Measurements from ENCODE around the gene ZSCAN21. TPM values are rescaled to one million over a fixed set of nuclear protein-coding genes. Genes with fewer than 3 reads are reported as not detected.

ZSCAN21 gene
- total and polyA plus RNA-seq, 2 experiments from 2014 or later: 3.4 to 8.2 TPM

GRCh38 chr7:100017875-100018274 lies 31.7 kb upstream of the ZSCAN21 start:
- H4K20me1 ChIP-seq (ENCODE audit: insufficient read depth): no peaks in the 10 kb centered on the region
- H3K27ac ChIP-seq: no peak overlapping the region
- peak overlapping the region; percentile 99; the same call in 1 of the 2 replicates for H3K9ac ChIP-seq
- H3K4me2 ChIP-seq (ENCODE audit: unreplicated experiment): peak overlapping the region; percentile 93
- H2AFZ ChIP-seq: no peak overlapping the region
- H3K79me2 ChIP-seq (ENCODE audit: insufficient read depth): peaks cover 74% of the 10 kb centered on the region
- no peaks in the 10 kb centered on the region for H3K27me3 ChIP-seq (replicated peaks; ENCODE audit: insufficient read depth)
- 76 to 78% methylated on average over 5 of the region's 5 CpGs for WGBS, 2 experiments (ENCODE audit: low coverage in 1 of 2, low lambda C conversion rate in 2 of 2, missing lambda C conversion rate in 2 of 2)
- H3K4me1 ChIP-seq (ENCODE audit: insufficient read depth): peaks cover 22% of the 10 kb centered on the region
- H3K36me3 ChIP-seq (ENCODE audit: low read depth): no peaks in the 10 kb centered on the region
- peaks cover 15% of the 10 kb centered on the region; the same call in 1 of the 2 replicates for H3F3A ChIP-seq (ENCODE audit: insufficient read depth)
- in situ Hi-C loops (cut with MboI): no loop called here
- H3K9me3 ChIP-seq (ENCODE audit: low read depth): no peaks in the 10 kb centered on the region
- H3K4me3 ChIP-seq: peak overlapping the region; percentile 90; the same call in 1 of the 2 replicates
- H3K9me2 ChIP-seq (ENCODE audit: insufficient read depth): no peaks in the 10 kb centered on the region
- TF ChIP-seq EZH2phosphoT487 (IDR thresholded peaks at IDR 0.05; ENCODE audit: insufficient read depth, low read depth): no peak
- TF ChIP-seq EZH2 (IDR thresholded peaks at IDR 0.05; ENCODE audit: insufficient read depth, poor library complexity, severe bottlenecking): no peak
- DNase-seq: no peak

GRCh38 chr7:100019908-100020307 lies 29.7 kb upstream of the ZSCAN21 start:
- H3K4me1 ChIP-seq (ENCODE audit: insufficient read depth): peaks cover 22% of the 10 kb centered on the region
- H4K20me1 ChIP-seq (ENCODE audit: insufficient read depth): no peaks in the 10 kb centered on the region
- H3K27me3 ChIP-seq (replicated peaks; ENCODE audit: insufficient read depth): no peaks in the 10 kb centered on the region
- H3K79me2 ChIP-seq (ENCODE audit: insufficient read depth): peaks cover 93% of the 10 kb centered on the region
- H3K9me3 ChIP-seq (ENCODE audit: low read depth): no peaks in the 10 kb centered on the region
- H3K36me3 ChIP-seq (ENCODE audit: low read depth): peaks cover 14% of the 10 kb centered on the region
- H3K9ac ChIP-seq: no peak overlapping the region
- TF ChIP-seq EZH2phosphoT487 (IDR thresholded peaks at IDR 0.05; ENCODE audit: insufficient read depth, low read depth) (no peak), EZH2 (IDR thresholded peaks at IDR 0.05; ENCODE audit: insufficient read depth, poor library complexity, severe bottlenecking) (no peak)
- no peak overlapping the region for H3K27ac ChIP-seq
- peaks cover 15% of the 10 kb centered on the region; the same call in 1 of the 2 replicates for H3F3A ChIP-seq (ENCODE audit: insufficient read depth)
- no peaks in the 10 kb centered on the region for H3K9me2 ChIP-seq (ENCODE audit: insufficient read depth)
- DNase-seq: no peak
- in situ Hi-C loops (cut with MboI): no loop called here
- no peak overlapping the region for H3K4me2 ChIP-seq (ENCODE audit: unreplicated experiment)
- H2AFZ ChIP-seq: no peak overlapping the region
- 87 to 88% methylated on average over 7 of the region's 7 CpGs for WGBS, 2 experiments (ENCODE audit: low coverage in 1 of 2, low lambda C conversion rate in 2 of 2, missing lambda C conversion rate in 2 of 2)
- H3K4me3 ChIP-seq: no peak overlapping the region

GRCh38 chr7:100021297-100021696 lies 28.3 kb upstream of the ZSCAN21 start:
- in situ Hi-C loops (cut with MboI): no loop called here
- Histone ChIP-seq H3K27ac (peak overlapping the region; percentile 1; the same call in 1 of the 2 replicates), H3K36me3 (ENCODE audit: low read depth) (peaks cover 24% of the 10 kb centered on the region), H3K9me2 (ENCODE audit: insufficient read depth) (no peaks in the 10 kb centered on the region), H4K20me1 (ENCODE audit: insufficient read depth) (no peaks in the 10 kb centered on the region), H3K4me1 (ENCODE audit: insufficient read depth) (peaks cover 22% of the 10 kb centered on the region), H3F3A (ENCODE audit: insufficient read depth) (peaks cover 15% of the 10 kb centered on the region; the same call in 1 of the 2 replicates), H2AFZ (no peak overlapping the region), H3K9ac (no peak overlapping the region), H3K4me2 (ENCODE audit: unreplicated experiment) (no peak overlapping the region), H3K27me3 (replicated peaks; ENCODE audit: insufficient read depth) (no peaks in the 10 kb centered on the region), H3K79me2 (ENCODE audit: insufficient read depth) (peaks cover 93% of the 10 kb centered on the region), H3K4me3 (no peak overlapping the region), H3K9me3 (ENCODE audit: low read depth) (no peaks in the 10 kb centered on the region)
- 97% methylated on average over 3 of the region's 3 CpGs for WGBS, 2 experiments (ENCODE audit: low coverage in 1 of 2, low lambda C conversion rate in 2 of 2, missing lambda C conversion rate in 2 of 2)
- DNase-seq: peak; percentile 45
- TF ChIP-seq EZH2phosphoT487 (IDR thresholded peaks at IDR 0.05; ENCODE audit: insufficient read depth, low read depth) (no peak), EZH2 (IDR thresholded peaks at IDR 0.05; ENCODE audit: insufficient read depth, poor library complexity, severe bottlenecking) (no peak)

- Histone ChIP-seq H3K79me2 (ENCODE audit: insufficient read depth) (peaks cover 80% of the 10 kb centered on the region), H3K9me3 (ENCODE audit: low read depth) (no peaks in the 10 kb centered on the region), H3K27ac (no peak overlapping the region), H3K4me1 (ENCODE audit: insufficient read depth) (peaks cover 14% of the 10 kb centered on the region), H3K36me3 (ENCODE audit: low read depth) (peaks cover 31% of the 10 kb centered on the region), H3K9ac (no peak overlapping the region), H2AFZ (no peak overlapping the region), H3K27me3 (replicated peaks; ENCODE audit: insufficient read depth) (no peaks in the 10 kb centered on the region), H3F3A (ENCODE audit: insufficient read depth) (peaks cover 15% of the 10 kb centered on the region; the same call in 1 of the 2 replicates), H3K4me3 (no peak overlapping the region), H3K4me2 (ENCODE audit: unreplicated experiment) (no peak overlapping the region), H3K9me2 (ENCODE audit: insufficient read depth) (no peaks in the 10 kb centered on the region), H4K20me1 (ENCODE audit: insufficient read depth) (no peaks in the 10 kb centered on the region)
- WGBS, 2 experiments (ENCODE audit: low coverage in 1 of 2, low lambda C conversion rate in 2 of 2, missing lambda C conversion rate in 2 of 2): 55 to 58% methylated on average over 5 of the region's 5 CpGs
- no peak for TF ChIP-seq EZH2phosphoT487 (IDR thresholded peaks at IDR 0.05; ENCODE audit: insufficient read depth, low read depth)
- TF ChIP-seq EZH2 (IDR thresholded peaks at IDR 0.05; ENCODE audit: insufficient read depth, poor library complexity, severe bottlenecking): no peak
- in situ Hi-C loops (cut with MboI): no loop called here
- DNase-seq: no peak
Measured at GRCh38 chr7:100022621-100023020, 27.0 kb upstream of the ZSCAN21 start.

Data from GM23248 (cell line).